Measurements from ENCODE around the gene TCF19.

GRCh38 chr6:31163922-31164321 lies 5.5 kb downstream of the TCF19 start:
- TF ChIP-seq CTCF (conservative IDR thresholded peaks at IDR 0.05 in 1 of 2, IDR thresholded peaks at IDR 0.05 in 1 of 2; ENCODE audit: low read depth in 1 of 2, low read length in 2 of 2) (no peak), EZH2 (IDR thresholded peaks at IDR 0.05; ENCODE audit: low read length, missing control alignments) (no peak)

Measured in fibroblast of lung (primary cell).